HepG2 (cell line): ENCODE results near the gene GNA15. TPM values are rescaled to one million over a fixed set of nuclear protein-coding genes. Genes with fewer than 3 reads are reported as not detected.
A peak's percentile ranks its signal among the peaks of the same experiment; 100 is the strongest.

Experiments used
- PRPF4 ChIP-seq: fragments of 200-400 bp; formaldehyde crosslinking; IDR thresholded peaks from 2 replicates; pipeline ENCODE4 v1.6.1; 2016; ENCODE audit warnings: low read length, low read depth; ENCODE audit not compliant: poor library complexity, severe bottlenecking
- USF2 ChIP-seq, 2 experiments: sonication (generic) in 1 of 2; formaldehyde crosslinking in 1 of 2; IDR thresholded peaks; 2 replicates each; pipeline versions ENCODE4 v1.5.1 to v1.6.1; 2011 to 2020; ENCODE audit warnings: borderline replicate concordance in 1 of 2, low read depth in 1 of 2, low read length in 1 of 2, mild to moderate bottlenecking in 1 of 2, missing genetic modification reagents in 1 of 2, moderate library complexity in 1 of 2
- ZMYM4 ChIP-seq: sonication (generic); formaldehyde crosslinking; IDR thresholded peaks from 2 replicates; pipeline ENCODE4 v1.8.1; 2023; ENCODE audit warnings: mild to moderate bottlenecking, missing genetic modification reagents
- polyA plus RNA-seq, 8 experiments: library from polyadenylated mRNA; depleted of rRNA in 3 of 8; stranded (reverse) in 7 of 8; unstranded in 1 of 8; fragments of >200 nt; fragmentation: Illumina TruSeq in 4 of 8; extraction: Trizol in 4 of 8; gene quantifications; 2 replicates each; pipeline versions ENCODE4 v1.2.1 to v1.2.3, GENCODE V29; 2011 to 2016; ENCODE audit warnings: low read depth in 4 of 8, missing spikeins in 1 of 8, mixed read lengths in 1 of 8; ENCODE audit not compliant: insufficient read depth in 1 of 8
- total RNA-seq, 5 experiments: library from RNA; depleted of rRNA; stranded (reverse); fragments of >200 nt; fragmentation: Illumina TruSeq; extraction: Trizol; gene quantifications; 2 replicates each; pipeline ENCODE4 v1.2.3, GENCODE V29; 2016; ENCODE audit warnings: low read depth in 1 of 5
- TF ChIP-seq, protein P1 (sequence below): sonication (generic); formaldehyde crosslinking; IDR thresholded peaks from 2 replicates; pipeline ENCODE4 v1.5.1; 2020; ENCODE audit warnings: mild to moderate bottlenecking, missing genetic modification reagents, moderate library complexity

Gene GNA15
- total and polyA plus RNA-seq, 2 of the 13 experiments (the other 11 are each of a cell fraction or from before 2014, with no cell fraction given) = not detected

DNA sequence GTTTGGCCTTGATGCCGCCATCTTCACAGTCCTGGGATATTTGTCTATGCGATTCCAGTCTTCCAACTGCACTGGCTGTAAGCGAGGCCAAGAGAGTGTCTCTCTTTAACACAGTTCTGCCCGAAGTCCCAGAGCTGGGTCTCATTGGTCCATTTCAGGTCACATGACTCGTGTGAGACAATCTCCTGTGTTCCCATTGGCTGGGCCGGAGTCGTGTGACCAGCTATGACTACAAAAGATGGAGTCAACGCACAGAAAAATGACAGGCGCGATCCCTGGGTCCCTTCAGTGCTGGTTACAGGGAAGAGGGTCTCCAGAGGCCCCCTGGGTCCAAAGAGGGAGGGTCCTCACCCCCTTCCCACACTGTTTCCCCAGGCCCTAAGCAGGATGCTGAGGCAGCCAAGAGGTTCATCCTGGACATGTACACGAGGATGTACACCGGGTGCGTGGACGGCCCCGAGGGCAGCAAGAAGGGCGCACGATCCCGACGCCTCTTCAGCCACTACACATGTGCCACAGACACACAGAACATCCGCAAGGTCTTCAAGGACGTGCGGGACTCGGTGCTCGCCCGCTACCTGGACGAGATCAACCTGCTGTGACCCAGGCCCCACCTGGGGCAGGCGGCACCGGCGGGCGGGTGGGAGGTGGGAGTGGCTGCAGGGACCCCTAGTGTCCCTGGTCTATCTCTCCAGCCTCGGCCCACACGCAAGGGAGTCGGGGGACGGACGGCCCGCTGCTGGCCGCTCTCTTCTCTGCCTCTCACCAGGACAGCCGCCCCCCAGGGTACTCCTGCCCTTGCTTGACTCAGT, 26.8 kb downstream of the GNA15 start (continued):
- TF ChIP-seq USF2 (IDR thresholded peaks at IDR 0.05; ENCODE audit: low read depth, low read length) (peak; percentile 68), USF2 (CRISPR knock-in tag; IDR thresholded peaks at IDR 0.05; ENCODE audit: borderline replicate concordance) (peak; percentile 63; the same call in 1 of the 2 replicates), PRPF4 (no peak), ZMYM4 (CRISPR knock-in tag) (peak; percentile 17; the same call in 1 of the 2 replicates)
- TF ChIP-seq, protein P1, sequence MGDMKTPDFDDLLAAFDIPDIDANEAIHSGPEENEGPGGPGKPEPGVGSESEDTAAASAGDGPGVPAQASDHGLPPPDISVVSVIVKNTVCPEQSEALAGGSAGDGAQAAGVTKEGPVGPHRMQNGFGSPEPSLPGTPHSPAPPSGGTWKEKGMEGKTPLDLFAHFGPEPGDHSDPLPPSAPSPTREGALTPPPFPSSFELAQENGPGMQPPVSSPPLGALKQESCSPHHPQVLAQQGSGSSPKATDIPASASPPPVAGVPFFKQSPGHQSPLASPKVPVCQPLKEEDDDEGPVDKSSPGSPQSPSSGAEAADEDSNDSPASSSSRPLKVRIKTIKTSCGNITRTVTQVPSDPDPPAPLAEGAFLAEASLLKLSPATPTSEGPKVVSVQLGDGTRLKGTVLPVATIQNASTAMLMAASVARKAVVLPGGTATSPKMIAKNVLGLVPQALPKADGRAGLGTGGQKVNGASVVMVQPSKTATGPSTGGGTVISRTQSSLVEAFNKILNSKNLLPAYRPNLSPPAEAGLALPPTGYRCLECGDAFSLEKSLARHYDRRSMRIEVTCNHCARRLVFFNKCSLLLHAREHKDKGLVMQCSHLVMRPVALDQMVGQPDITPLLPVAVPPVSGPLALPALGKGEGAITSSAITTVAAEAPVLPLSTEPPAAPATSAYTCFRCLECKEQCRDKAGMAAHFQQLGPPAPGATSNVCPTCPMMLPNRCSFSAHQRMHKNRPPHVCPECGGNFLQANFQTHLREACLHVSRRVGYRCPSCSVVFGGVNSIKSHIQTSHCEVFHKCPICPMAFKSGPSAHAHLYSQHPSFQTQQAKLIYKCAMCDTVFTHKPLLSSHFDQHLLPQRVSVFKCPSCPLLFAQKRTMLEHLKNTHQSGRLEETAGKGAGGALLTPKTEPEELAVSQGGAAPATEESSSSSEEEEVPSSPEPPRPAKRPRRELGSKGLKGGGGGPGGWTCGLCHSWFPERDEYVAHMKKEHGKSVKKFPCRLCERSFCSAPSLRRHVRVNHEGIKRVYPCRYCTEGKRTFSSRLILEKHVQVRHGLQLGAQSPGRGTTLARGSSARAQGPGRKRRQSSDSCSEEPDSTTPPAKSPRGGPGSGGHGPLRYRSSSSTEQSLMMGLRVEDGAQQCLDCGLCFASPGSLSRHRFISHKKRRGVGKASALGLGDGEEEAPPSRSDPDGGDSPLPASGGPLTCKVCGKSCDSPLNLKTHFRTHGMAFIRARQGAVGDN (CRISPR knock-in tag) = peak; percentile 50
- TF ChIP-seq, all 625 proteins: peak for 7
